GM12891 (cell line): ENCODE results near the gene PLA2G2D.

Experiments used
- POLR2A ChIP-seq: IDR thresholded peaks from 2 replicates; pipeline ENCODE4 v1.6.1; 2011; ENCODE audit warnings: low read depth, low read length, control low read depth
- POLR2AphosphoS5 ChIP-seq: IDR thresholded peaks from 2 replicates; pipeline ENCODE4 v1.6.1; 2011; ENCODE audit warnings: low read depth, low read length, control low read depth
- POU2F2 ChIP-seq: IDR thresholded peaks from 2 replicates; pipeline ENCODE4 v1.6.1; 2011; ENCODE audit warnings: low read depth, mild to moderate bottlenecking, control low read depth, low read length, moderate library complexity
- SPI1 ChIP-seq: IDR thresholded peaks from 2 replicates; pipeline ENCODE4 v1.6.1; 2011; ENCODE audit warnings: low read depth, low read length, control low read depth
- TAF1 ChIP-seq: IDR thresholded peaks from 2 replicates; pipeline ENCODE4 v1.6.1; 2011; ENCODE audit warnings: low read depth, low read length, control low read depth

GRCh38 chr1:20105856-20106255, 13.5 kb downstream of the PLA2G2D start:
- TF ChIP-seq TAF1, result no peak
- no peak for TF ChIP-seq POLR2A
- no peak for TF ChIP-seq POU2F2
- TF ChIP-seq SPI1, result no peak
- no peak for TF ChIP-seq POLR2AphosphoS5
